Erythroblast (primary cell): Measurements from ENCODE around the gene ADGRD1.

Experiments
- GATA1 ChIP-seq: IDR thresholded peaks from 2 replicates; pipeline ENCODE4 v1.6.1; 2011; ENCODE audit warnings: low read depth, mild to moderate bottlenecking, control low read depth, low read length, moderate library complexity
- POLR2A ChIP-seq: IDR thresholded peaks from 2 replicates; pipeline ENCODE4 v1.6.1; 2011; ENCODE audit warnings: mild to moderate bottlenecking, low read length

DNA sequence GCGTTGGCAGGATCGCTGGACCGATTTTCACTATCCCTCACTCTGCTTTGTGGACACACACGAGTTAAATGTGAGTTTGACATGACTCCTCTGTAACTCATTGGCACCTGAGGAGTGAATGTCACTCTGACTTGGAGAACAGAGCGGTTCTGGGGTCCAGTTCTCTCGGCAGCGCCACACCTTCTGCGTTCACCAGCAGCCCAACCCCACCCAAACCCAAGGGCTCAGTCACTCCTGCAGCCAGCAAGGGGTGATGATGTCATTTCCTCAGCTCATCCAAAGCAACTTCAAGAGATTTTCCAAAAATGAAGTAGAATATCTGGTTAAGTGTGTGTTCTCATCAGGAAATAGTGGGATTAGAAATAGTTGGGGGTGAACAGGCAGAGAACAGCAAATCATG, 36.3 kb downstream of the ADGRD1 start:
- TF ChIP-seq POLR2A (no peak), GATA1 (no peak)
